Cardiac septum (tissue), 1 donor: ENCODE measurements around the gene CSH2. TPM values are rescaled to one million over a fixed set of nuclear protein-coding genes. Genes with fewer than 3 reads are reported as not detected.
"Not testable (repeated sequence)": the region's sequence is repeated elsewhere in the genome, so short reads cannot be mapped to it uniquely, and the experiment has no call there.

ENCODE experiments used
- DNase-seq: peaks from one replicate; pipeline ENCODE4 v3.0.0-alpha.2; 2020; ENCODE audit warnings: low spot score
- intact Hi-C: fragments of 100-400 bp; cut with DNase I; formaldehyde crosslinking; loops from one replicate; pipeline ENCODE4 v1.14.0; 2022
- total RNA-seq: library from RNA; stranded (reverse); fragmentation: NEBNext Ultra II Directional; extraction: Animal tissue kit (Norgen Biotek cat#: 25700); gene quantifications from one replicate; pipeline ENCODE4 v1.2.1, GENCODE V29; 2021
- donor health status: DM: no; HTN: no; CAD: no.

The CSH2 gene
- total RNA-seq, 1 donor from 2014 or later = not detected

- DNase-seq, intact Hi-C loops: not testable (repeated sequence)
Measured at GRCh38 chr17:63869491-63870291, 3.8 kb downstream of the CSH2 start.

DNA sequence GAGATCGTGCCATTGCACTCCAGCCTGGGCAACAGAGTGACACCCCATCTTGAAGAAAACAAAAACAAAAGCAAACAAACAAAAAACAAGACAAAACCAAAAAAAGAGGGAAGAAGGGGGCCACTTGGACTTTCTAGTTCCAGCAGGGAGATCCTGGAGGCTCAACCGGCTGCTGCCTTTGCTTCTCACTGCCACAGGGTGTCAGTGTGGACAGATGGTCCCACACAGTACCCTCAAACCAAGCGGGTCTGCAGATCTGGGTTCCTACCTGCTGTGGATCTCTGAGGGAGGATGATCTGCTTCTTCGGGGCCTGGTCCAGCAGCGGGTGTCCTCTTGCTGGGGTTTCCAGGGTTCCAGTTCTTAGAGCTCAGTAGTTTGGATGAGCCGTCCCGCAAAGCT lies 6.9 kb downstream of the CSH2 start:
- intact Hi-C loops, DNase-seq: not testable (repeated sequence)

DNA sequence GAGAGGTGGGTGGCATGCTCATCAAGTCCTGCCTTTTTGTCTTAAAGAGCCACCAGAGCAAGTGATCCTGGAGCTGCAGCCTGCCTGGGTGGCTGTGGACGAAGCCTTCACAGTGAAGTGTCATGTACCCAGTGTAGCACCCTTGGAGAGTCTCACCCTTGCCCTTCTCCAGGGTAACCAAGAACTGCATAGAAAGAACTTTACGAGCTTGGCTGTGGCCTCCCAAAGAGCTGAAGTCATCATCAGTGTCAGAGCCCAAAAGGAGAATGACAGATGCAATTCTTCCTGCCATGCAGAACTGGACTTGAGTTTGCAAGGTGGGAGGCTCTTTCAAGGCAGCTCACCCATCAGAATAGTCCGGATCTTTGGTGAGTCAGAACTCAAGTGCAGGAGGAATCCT lies 14.2 kb downstream of the CSH2 start:
- DNase-seq = no peak
- intact Hi-C loops = no loop called here

- intact Hi-C loops, DNase-seq: not testable (repeated sequence)
Measured at GRCh38 chr17:63856425-63856824, 17.1 kb downstream of the CSH2 start.

DNA sequence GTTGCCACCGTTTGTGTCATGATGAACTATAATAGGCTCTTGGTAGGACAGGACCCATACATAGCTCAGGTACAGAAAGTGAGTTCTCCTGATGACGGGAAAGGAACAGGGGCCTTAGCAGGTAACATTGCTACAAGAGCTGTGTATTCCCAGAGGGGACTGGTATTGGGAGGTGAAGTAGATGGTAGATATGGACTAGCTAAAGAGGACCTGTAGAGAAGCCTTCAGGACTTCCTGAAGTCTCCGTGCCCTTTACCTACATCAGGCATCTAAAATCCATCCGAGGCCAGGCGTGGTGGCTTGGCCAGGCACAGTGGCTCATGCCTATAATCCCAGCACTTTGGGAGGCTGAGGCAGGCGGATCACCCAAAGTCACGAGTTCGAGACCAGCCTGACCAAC lies 18.3 kb downstream of the CSH2 start:
- intact Hi-C loops = no loop called here
- no peak for DNase-seq

DNA sequence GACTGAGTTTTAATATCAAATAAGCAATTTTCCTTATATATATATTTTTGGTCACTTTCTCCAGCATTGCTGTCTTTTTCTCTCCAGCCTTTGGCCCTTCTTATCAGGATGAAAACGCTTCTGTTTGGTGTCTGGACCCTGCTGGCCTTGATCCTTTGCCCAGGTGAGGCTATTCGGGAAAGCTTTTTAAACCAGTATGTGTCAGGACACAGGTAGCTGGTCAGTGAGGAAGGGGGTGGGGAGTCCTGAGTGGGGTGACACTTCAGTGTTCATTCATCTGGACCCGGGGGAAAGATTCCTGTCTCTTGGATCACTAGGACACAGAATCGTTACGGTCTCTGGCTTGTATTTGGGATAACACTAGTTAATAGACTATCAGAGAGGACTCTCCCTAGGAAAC lies 18.8 kb downstream of the CSH2 start:
- intact Hi-C loops = no loop called here

DNA sequence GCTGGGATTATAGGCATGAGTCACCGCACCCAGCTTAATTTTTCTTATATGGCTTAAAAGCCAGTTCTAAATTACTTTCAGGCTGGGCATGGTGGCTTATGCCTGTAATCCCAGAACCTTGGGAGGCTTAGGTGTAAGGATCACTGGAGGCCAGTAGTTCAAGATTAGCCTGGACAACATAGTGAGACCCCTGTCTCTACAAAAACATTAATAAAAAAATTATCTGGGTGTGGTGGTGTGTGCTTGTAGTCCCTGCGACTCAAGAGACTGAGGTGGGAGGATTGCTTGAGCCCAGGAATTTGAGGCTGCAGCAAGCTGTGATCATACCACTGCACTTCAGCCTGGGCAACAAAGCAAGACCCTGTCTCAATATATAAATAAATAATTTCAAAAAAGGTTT lies 20.2 kb downstream of the CSH2 start:
- intact Hi-C loops = no loop called here
- DNase-seq = no peak

More for the DNA sequence above, 18.8 kb downstream of the CSH2 start:
- no peak for DNase-seq

- no peak for DNase-seq
- intact Hi-C loops = no loop called here
Measured at GRCh38 chr17:63850401-63850800, 23.1 kb downstream of the CSH2 start.

DNA sequence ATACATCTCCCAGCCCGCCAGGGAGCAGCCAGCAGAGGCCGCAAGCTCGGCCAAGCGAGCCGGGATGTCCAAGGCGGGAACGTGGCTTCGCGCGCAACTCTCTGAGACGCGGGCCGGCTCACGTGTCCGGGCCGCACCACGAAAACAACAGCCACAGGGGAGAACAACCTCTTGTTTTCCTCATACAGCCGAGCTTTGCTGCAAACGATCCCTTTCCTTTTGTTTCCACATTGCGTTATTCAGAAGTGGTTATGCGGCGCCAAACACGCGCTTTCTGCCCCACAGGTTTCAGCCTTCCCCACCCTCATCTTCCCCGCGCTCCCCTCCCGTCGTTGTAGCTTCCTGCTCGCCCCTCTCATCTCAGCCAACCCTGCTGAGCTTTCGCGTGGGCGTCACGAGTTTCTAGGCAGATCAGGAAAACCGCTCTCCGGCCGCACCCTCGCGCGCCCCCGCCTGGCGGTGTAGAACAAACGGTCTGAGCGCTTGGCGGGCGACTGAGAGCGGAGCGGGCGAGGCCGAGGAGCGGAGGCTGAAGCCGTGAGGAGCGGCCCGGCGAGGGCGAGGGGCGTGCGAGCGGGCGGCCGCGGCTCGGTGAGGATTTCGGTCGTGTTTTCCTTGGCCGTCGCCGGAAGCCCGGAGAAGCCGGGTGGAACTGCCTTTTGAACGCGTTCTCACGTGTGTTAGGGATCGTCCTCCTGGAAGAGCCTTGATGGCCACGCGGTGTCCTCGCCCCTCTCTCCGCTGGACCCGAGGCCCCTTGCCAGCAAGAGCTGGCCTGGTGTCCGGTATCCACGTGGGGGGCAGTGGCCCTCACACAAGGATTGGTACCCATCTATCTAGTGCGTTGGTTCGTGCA lies 24.4 kb downstream of the CSH2 start:
- intact Hi-C loops = loop anchor here (10.0 kb wide), 1 partner anchor 656 kb away; the partner anchor contains the start of genes CEP95 and DDX5
- DNase-seq = peak; percentile 97

GRCh38 chr17:63847525-63848249 lies 25.8 kb downstream of the CSH2 start:
- DNase-seq = no peak
- intact Hi-C loops = loop anchor here (10.0 kb wide), 1 partner anchor 657 kb away; the partner anchor contains the start of genes CEP95 and DDX5

GRCh38 chr17:63845509-63845908 lies 28.0 kb downstream of the CSH2 start:
- DNase-seq = no peak
- intact Hi-C loops = loop anchor here (10.0 kb wide), 1 partner anchor 659 kb away; the partner anchor contains the start of genes CEP95 and DDX5

DNA sequence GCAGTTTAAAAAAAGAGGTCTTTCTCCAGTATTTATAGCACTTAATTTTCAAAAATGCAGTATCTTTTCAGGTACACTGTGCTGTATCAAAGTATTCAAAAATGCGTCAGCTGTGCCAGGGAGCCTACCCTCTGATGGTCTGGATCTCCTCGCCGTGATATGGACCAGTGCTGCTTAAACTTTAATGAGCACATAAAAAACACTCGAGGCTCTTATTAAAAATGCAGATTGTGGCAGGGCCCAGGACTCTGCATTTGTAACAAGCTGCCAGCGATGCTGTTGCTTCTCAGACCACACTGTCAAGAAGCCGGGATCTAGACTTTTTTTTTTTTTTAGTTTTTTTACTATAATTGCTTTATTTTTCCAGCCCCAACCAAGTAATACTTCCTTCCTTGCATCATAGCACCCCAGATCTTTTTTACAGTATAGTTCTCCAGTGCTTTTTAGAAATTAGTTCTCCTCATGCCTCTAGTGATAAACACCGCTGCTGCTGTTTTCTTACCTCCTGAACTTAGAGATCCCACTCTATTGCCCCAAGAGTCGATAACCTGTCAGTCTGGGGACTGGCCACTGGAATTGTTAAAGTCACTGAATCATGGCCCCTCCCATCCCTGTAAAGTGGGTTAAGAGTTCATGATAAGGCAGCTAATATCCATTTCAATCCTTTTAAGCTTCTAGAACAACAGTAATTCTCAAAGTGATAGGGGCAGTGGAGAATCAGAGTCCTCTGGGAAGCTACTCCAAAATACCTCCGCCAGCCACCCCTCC lies 29.4 kb downstream of the CSH2 start:
- no peak for DNase-seq
- intact Hi-C loops = loop anchor here (10.0 kb wide), 1 partner anchor 661 kb away; the partner anchor contains the start of genes CEP95 and DDX5

DNA sequence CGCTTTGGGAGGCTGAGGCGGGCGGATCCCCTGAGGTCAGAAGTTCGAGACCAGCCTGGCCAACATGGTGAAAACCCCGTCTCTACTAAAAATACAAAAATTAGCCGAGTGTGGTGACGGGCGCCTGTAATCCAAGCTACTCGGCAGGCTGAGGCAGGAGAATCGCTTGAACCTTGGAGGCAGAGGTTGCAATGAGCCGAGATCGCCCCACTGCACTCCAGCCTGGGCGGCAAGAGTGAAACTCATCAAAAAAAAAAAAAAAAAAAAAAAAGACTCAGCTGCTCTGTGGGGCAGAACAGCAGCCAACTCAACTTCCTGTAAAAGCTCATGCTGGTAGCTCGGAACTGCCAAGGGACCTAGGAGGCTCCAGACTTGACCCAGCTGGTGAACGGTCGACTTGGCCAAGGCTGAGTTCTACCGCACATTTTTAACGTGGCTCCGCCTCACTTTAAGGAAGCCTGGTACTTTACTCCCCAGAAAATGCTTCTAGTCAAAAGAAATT lies 30.0 kb downstream of the CSH2 start:
- DNase-seq = not testable (repeated sequence)
- intact Hi-C loops = loop anchor here (10.0 kb wide), 1 partner anchor 661 kb away; the partner anchor contains the start of genes CEP95 and DDX5

DNA sequence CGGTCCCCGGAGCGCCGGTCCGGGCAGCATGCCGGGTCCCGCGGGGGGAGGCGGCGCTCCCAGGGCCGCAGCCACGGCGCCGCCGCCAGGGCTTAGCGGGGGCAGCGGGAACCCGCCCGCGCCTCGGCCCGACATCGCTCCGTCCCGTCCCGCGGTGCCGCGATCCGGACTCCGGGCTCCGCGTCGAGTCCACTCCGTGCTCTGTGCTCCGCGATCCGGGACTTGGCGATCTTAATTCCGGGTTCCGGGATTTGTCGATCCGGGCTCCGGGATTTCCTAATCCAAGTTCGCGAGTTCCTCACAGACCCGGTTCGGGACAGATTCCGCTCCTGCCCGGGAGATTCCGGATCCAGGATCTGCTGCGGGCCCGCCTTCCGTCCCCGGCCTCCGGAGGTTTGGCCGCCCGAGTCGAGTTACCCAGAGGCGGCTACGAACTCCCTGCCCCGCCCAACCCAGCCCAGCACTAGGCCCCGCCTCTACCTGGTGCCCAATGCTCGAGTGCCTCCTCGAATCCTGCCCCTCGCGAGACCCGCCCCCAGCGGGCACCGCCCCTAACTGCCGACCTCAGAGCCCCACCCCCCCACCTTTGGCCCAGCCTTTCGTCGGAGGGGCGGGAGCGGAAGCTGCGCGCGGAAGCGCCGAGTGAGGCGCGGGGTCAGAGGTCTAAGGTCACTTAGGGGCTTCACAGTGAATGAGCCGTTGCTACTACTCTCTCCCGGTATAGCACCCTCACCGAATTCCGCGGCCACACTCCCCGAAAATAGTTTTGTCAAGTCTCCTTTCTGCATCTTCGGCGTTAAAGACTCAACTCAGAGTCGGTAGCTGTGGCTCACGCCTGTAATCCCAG lies 30.7 kb downstream of the CSH2 start, which contains the start of gene SMARCD2:
TSS of gene SMARCD2 (minus strand) at position 146 of the 847 bp plus-strand sequence. CDS start at position 135, 11 bp downstream.
- peak; percentile 100 for DNase-seq
- intact Hi-C loops = loop anchor here (10.0 kb wide), 1 partner anchor 662 kb away; the partner anchor contains the start of genes CEP95 and DDX5

DNA sequence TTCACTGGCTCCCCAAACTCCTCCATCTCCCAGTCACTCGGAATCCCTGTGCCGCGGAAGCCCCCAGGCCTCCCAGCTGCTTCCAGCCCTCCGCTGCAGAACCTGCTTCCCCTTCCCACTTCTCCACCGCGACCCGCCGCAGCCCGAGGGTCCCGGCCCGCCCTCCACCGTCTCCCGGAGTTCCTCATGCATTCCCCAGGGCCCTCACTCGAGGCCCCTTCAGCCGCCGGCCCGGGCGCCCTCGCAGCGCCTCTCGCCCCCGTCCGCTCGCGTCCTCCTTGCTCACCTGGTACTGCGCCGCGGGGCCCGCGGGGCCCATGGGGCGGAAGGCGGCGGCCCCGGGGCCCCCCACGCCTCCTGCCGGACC lies 31.3 kb downstream of the CSH2 start:
- intact Hi-C loops = loop anchor here (10.0 kb wide), 1 partner anchor 663 kb away; the partner anchor contains the start of genes CEP95 and DDX5
- no peak for DNase-seq

DNA sequence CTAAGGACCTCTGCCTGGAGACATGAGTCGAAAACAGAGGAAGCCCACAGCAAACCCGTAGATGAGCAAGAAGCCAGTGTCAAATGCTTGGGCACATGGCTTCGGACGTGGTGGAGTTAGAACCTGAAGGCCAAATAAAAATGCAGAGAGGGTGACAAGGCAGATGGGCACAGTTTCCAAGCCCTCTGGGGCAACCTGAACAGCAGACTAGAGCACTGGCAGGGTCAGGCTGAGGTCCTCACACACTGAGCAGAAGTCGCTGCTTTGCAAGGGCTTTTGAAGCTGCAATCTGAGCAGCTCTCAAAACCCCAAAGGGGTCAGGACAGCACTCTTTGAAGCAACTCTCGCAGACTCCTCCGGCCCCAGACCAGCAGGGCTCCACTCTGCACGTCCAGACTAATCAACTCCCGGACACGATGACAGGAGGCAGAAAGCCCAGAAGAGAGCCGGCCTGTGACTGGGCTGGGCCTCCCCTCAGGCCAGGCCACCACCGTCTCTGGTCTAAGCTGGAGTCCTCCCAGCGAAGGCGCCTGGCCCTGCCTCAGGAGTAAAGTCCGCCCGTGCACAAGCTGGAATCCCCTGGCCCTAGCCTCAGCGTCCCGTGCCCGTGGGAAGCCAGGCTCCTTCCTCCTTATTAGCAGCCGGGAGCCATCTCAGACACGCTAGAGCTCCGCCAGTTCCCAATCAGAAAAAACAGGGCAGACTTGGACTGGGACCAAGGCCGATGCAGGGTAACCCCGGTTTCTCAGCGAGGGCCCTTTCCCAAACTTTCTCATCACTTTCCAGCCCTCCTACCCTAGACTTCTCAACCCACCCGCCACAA lies 31.9 kb downstream of the CSH2 start:
- peak; percentile 82 for DNase-seq

More for the DNA sequence above, 31.9 kb downstream of the CSH2 start:
- intact Hi-C loops = loop anchor here (10.0 kb wide), 1 partner anchor 663 kb away; the partner anchor contains the start of genes CEP95 and DDX5
